Measurements from ENCODE around the gene HLA-DPB1.

The HLA-DPB1 gene

DNA sequence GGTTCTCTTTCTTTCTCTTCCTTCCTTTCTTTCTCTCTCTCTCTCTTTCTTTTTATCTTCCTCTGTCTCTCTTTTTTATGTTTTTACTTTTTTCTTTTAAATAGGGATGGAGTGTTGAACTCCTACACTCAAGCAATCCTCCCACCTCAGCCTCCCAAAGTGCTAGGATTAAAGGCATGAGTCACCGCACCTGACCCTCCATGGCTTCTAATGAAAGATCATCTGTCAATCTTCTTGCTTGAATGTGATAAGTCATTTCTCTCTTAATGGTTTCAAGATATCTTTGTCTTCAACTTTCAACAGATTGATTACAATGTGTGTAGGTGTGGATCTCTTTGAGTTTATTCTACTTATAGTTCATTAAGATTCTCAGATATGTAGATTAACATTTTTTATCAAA is 41.2 kb upstream of the HLA-DPB1 start:
- H2BK5ac ChIP-seq (ENCODE audit: low read depth, low read length, poor library complexity), result no peak overlapping the region
- H4K12ac ChIP-seq (ENCODE audit: low read depth, low read length), result no peak overlapping the region
- no peaks in the 10 kb centered on the region for H3K79me1 ChIP-seq (ENCODE audit: low read length)
- DNase-seq, result no peak
- no peak overlapping the region for H3K4me2 ChIP-seq (ENCODE audit: low read length)
- H2BK12ac ChIP-seq (ENCODE audit: low read length), result no peak overlapping the region
- no peak overlapping the region for H3K4ac ChIP-seq (ENCODE audit: low read depth, low read length)
- H3K9me3 ChIP-seq (ENCODE audit: insufficient read depth, low read depth, low read length), result no peaks in the 10 kb centered on the region
- H3K79me2 ChIP-seq (ENCODE audit: control insufficient read depth, insufficient read depth, low read length, poor library complexity), result no peaks in the 10 kb centered on the region
- H4K8ac ChIP-seq (ENCODE audit: low read depth, low read length), result no peak overlapping the region
- no CpG with 5 or more reads among the region's 1 CpG for whole genome bisulfite sequencing (ENCODE audit: extremely low coverage, insufficient coverage, insufficient read length)
- no peak overlapping the region for H4K91ac ChIP-seq (ENCODE audit: low read depth, low read length)
- no peaks in the 10 kb centered on the region for H3K4me1 ChIP-seq (ENCODE audit: control insufficient read depth in 1 of 2, insufficient read depth in 2 of 2, low read length in 2 of 2)
- H3K23ac ChIP-seq (ENCODE audit: low read length), result no peak overlapping the region
- H3K27ac ChIP-seq (ENCODE audit: low read depth, low read length), result no peak overlapping the region
- no peaks in the 10 kb centered on the region for H3K27me3 ChIP-seq (ENCODE audit: insufficient read depth, low read length)
- no peak overlapping the region for H3K4me3 ChIP-seq (ENCODE audit: low read depth, low read length)
- H3K36me3 ChIP-seq (ENCODE audit: control insufficient read depth in 1 of 2, insufficient read depth in 2 of 2, low read length in 2 of 2), result no peaks in the 10 kb centered on the region
- H2AFZ ChIP-seq (ENCODE audit: insufficient read depth, low read length, poor library complexity), result no peak overlapping the region
- no peak overlapping the region for H2AK5ac ChIP-seq (ENCODE audit: low read length)
- no peak overlapping the region for H3K18ac ChIP-seq (ENCODE audit: low read length)
- H3K9ac ChIP-seq (ENCODE audit: low read length), result no peak overlapping the region
- no peak overlapping the region for H2BK120ac ChIP-seq (ENCODE audit: insufficient read depth, low read length, poor library complexity)
- no peak overlapping the region for H3K14ac ChIP-seq (ENCODE audit: low read length)

DNA sequence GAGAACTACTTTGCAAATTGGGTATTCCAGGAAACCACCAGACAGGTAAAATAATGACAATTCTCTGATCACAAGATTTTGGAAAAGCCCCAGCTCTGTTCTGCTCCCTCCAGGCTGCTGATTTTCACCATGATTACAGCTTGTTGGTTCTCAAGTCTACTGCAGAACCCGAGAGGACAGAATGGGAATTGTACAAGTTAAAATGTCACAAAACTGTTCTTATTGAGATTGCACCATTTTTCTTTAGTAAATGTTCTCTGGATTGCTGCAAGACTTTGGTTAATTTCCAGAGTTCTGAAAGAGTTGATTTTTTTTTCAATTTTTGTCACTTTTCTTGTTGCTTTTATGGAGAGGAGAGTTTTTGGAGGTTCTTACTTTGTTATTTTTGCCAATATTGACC is 39.3 kb upstream of the HLA-DPB1 start:
- no peaks in the 10 kb centered on the region for H3K79me1 ChIP-seq (ENCODE audit: low read length)
- no peak overlapping the region for H4K12ac ChIP-seq (ENCODE audit: low read depth, low read length)
- H3K18ac ChIP-seq (ENCODE audit: low read length), result no peak overlapping the region
- H2BK5ac ChIP-seq (ENCODE audit: low read depth, low read length, poor library complexity), result no peak overlapping the region
- H3K27ac ChIP-seq (ENCODE audit: low read depth, low read length), result no peak overlapping the region
- no peak overlapping the region for H3K4ac ChIP-seq (ENCODE audit: low read depth, low read length)
- H3K79me2 ChIP-seq (ENCODE audit: control insufficient read depth, insufficient read depth, low read length, poor library complexity), result no peaks in the 10 kb centered on the region
- H2BK12ac ChIP-seq (ENCODE audit: low read length), result no peak overlapping the region
- no peak overlapping the region for H4K8ac ChIP-seq (ENCODE audit: low read depth, low read length)
- no peaks in the 10 kb centered on the region for H3K9me3 ChIP-seq (ENCODE audit: insufficient read depth, low read depth, low read length)
- no peak overlapping the region for H3K4me2 ChIP-seq (ENCODE audit: low read length)
- H3K14ac ChIP-seq (ENCODE audit: low read length), result no peak overlapping the region
- H3K23ac ChIP-seq (ENCODE audit: low read length), result no peak overlapping the region
- no peak overlapping the region for H3K9ac ChIP-seq (ENCODE audit: low read length)
- no peak overlapping the region for H2BK120ac ChIP-seq (ENCODE audit: insufficient read depth, low read length, poor library complexity)
- no peaks in the 10 kb centered on the region for H3K36me3 ChIP-seq (ENCODE audit: control insufficient read depth in 1 of 2, insufficient read depth in 2 of 2, low read length in 2 of 2)
- H2AFZ ChIP-seq (ENCODE audit: insufficient read depth, low read length, poor library complexity), result no peak overlapping the region
- no peak overlapping the region for H3K4me3 ChIP-seq (ENCODE audit: low read depth, low read length)
- no CpG with 5 or more reads among the region's 1 CpG for WGBS (ENCODE audit: extremely low coverage, insufficient coverage, insufficient read length)
- no peaks in the 10 kb centered on the region for H3K4me1 ChIP-seq (ENCODE audit: control insufficient read depth in 1 of 2, insufficient read depth in 2 of 2, low read length in 2 of 2)
- H2AK5ac ChIP-seq (ENCODE audit: low read length), result no peak overlapping the region
- no peak overlapping the region for H4K91ac ChIP-seq (ENCODE audit: low read depth, low read length)
- no peak for DNase-seq
- H3K27me3 ChIP-seq (ENCODE audit: insufficient read depth, low read length), result no peaks in the 10 kb centered on the region

DNA sequence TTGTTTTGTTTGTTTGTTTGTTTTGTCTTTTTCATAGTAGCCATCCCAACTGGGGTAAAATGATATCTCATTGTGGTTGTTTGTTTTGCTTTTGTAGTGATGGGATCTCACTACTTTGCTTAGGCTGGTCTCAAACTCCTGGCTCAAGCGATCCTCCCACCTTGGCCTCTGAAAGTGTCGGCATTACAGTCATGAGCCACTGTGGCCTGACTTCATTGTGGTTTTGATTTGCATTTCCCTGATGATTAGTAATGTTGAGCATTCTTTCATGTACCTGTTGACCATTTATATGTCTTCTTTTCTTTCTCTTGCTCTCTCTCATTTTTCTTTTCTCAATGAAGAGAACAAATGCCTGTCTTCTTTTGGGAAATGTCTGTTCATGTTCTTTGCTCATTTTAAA is 35.6 kb upstream of the HLA-DPB1 start:
- Histone ChIP-seq H3K79me1 (ENCODE audit: low read length) (no peaks in the 10 kb centered on the region), H2BK120ac (ENCODE audit: insufficient read depth, low read length, poor library complexity) (no peak overlapping the region), H3K4me3 (ENCODE audit: low read depth, low read length) (no peak overlapping the region), H3K27ac (ENCODE audit: low read depth, low read length) (no peak overlapping the region), H2AFZ (ENCODE audit: insufficient read depth, low read length, poor library complexity) (no peak overlapping the region), H3K79me2 (ENCODE audit: control insufficient read depth, insufficient read depth, low read length, poor library complexity) (no peaks in the 10 kb centered on the region), H3K14ac (ENCODE audit: low read length) (no peak overlapping the region), H4K12ac (ENCODE audit: low read depth, low read length) (no peak overlapping the region), H3K27me3 (ENCODE audit: insufficient read depth, low read length) (no peaks in the 10 kb centered on the region), H3K9me3 (ENCODE audit: insufficient read depth, low read depth, low read length) (no peaks in the 10 kb centered on the region), H2AK5ac (ENCODE audit: low read length) (no peak overlapping the region), H2BK5ac (ENCODE audit: low read depth, low read length, poor library complexity) (no peak overlapping the region), H3K36me3 (ENCODE audit: control insufficient read depth in 1 of 2, insufficient read depth in 2 of 2, low read length in 2 of 2) (no peaks in the 10 kb centered on the region), H3K4me1 (ENCODE audit: control insufficient read depth in 1 of 2, insufficient read depth in 2 of 2, low read length in 2 of 2) (no peaks in the 10 kb centered on the region), H3K4ac (ENCODE audit: low read depth, low read length) (no peak overlapping the region), H4K8ac (ENCODE audit: low read depth, low read length) (no peak overlapping the region), H3K23ac (ENCODE audit: low read length) (no peak overlapping the region), H3K18ac (ENCODE audit: low read length) (no peak overlapping the region), H2BK12ac (ENCODE audit: low read length) (no peak overlapping the region), H3K4me2 (ENCODE audit: low read length) (no peak overlapping the region), H3K9ac (ENCODE audit: low read length) (no peak overlapping the region), H4K91ac (ENCODE audit: low read depth, low read length) (no peak overlapping the region)
- no CpG with 5 or more reads among the region's 2 CpGs for WGBS (ENCODE audit: extremely low coverage, insufficient coverage, insufficient read length)
- DNase-seq, result no peak

DNA sequence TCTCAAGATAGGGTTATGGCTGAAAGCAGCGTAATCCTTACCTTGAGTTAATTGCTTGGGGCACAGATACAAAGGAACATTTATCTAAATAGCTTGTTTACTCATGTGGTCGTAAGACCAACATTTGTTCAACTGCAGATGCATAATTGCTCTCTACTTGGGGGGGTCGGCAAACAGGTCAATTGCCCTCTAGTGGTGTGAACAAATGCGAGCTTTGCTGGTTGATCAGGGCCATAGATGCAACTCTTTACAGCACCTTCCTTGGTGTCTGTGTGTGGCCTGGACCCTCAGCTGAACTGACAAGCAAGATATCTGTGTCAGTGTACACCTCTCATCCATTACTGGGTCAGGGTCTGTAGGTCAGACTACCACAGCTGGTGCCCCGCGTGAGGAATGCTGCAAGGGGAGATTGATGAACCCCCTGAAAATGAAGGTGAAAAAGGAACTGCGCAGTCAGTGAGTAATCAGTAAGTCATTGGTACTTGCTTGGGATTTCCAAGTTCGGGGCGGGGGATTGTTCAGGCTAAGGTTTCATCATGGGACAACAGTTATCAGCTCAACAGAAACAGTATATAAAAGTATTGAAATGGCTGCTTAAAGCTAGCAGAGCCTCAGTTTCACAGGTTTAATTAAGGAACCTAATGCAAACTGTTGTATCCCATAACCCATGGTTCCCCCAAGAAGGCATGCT is 26.3 kb upstream of the HLA-DPB1 start:
- no peak overlapping the region for H3K4ac ChIP-seq (ENCODE audit: low read depth, low read length)
- no peak overlapping the region for H2AK5ac ChIP-seq (ENCODE audit: low read length)
- H4K12ac ChIP-seq (ENCODE audit: low read depth, low read length), result no peak overlapping the region
- no peak overlapping the region for H3K23ac ChIP-seq (ENCODE audit: low read length)
- H3K27me3 ChIP-seq (ENCODE audit: insufficient read depth, low read length), result no peaks in the 10 kb centered on the region
- DNase-seq, result no peak
- no peaks in the 10 kb centered on the region for H3K79me2 ChIP-seq (ENCODE audit: control insufficient read depth, insufficient read depth, low read length, poor library complexity)
- no peaks in the 10 kb centered on the region for H3K79me1 ChIP-seq (ENCODE audit: low read length)
- H2BK5ac ChIP-seq (ENCODE audit: low read depth, low read length, poor library complexity), result no peak overlapping the region
- H3K4me2 ChIP-seq (ENCODE audit: low read length), result no peak overlapping the region
- no peak overlapping the region for H3K18ac ChIP-seq (ENCODE audit: low read length)
- no peak overlapping the region for H3K4me3 ChIP-seq (ENCODE audit: low read depth, low read length)
- H3K14ac ChIP-seq (ENCODE audit: low read length), result no peak overlapping the region
- no peak overlapping the region for H2BK12ac ChIP-seq (ENCODE audit: low read length)
- H3K4me1 ChIP-seq (ENCODE audit: control insufficient read depth in 1 of 2, insufficient read depth in 2 of 2, low read length in 2 of 2), result no peaks in the 10 kb centered on the region
- H4K91ac ChIP-seq (ENCODE audit: low read depth, low read length), result no peak overlapping the region
- H2AFZ ChIP-seq (ENCODE audit: insufficient read depth, low read length, poor library complexity), result no peak overlapping the region
- H4K8ac ChIP-seq (ENCODE audit: low read depth, low read length), result no peak overlapping the region
- H2BK120ac ChIP-seq (ENCODE audit: insufficient read depth, low read length, poor library complexity), result no peak overlapping the region
- no peak overlapping the region for H3K9ac ChIP-seq (ENCODE audit: low read length)
- H3K9me3 ChIP-seq (ENCODE audit: insufficient read depth, low read depth, low read length), result no peaks in the 10 kb centered on the region
- no peaks in the 10 kb centered on the region for H3K36me3 ChIP-seq (ENCODE audit: control insufficient read depth in 1 of 2, insufficient read depth in 2 of 2, low read length in 2 of 2)
- no CpG with 5 or more reads among the region's 9 CpGs for WGBS (ENCODE audit: extremely low coverage, insufficient coverage, insufficient read length)
- H3K27ac ChIP-seq (ENCODE audit: low read depth, low read length), result no peak overlapping the region
